ENCODE results near the gene GIGYF1.
"Not testable (repeated sequence)": the region's sequence is repeated elsewhere in the genome, so short reads cannot be mapped to it uniquely, and the experiment has no call there.

GIGYF1 gene

GRCh38 chr7:100671353-100672327, 22.4 kb downstream of the GIGYF1 start:
- no peak for DNase-seq

GRCh38 chr7:100670074-100670473, 24.0 kb downstream of the GIGYF1 start:
- no peak for DNase-seq

GRCh38 chr7:100669106-100669505, 24.9 kb downstream of the GIGYF1 start:
- not testable (repeated sequence) for DNase-seq

- no peak for DNase-seq
Measured at GRCh38 chr7:100668069-100668449, 26.0 kb downstream of the GIGYF1 start.

GRCh38 chr7:100667331-100668068, 26.6 kb downstream of the GIGYF1 start:
- no peak for DNase-seq

- no peak for DNase-seq
Measured at GRCh38 chr7:100665168-100665726, 28.8 kb downstream of the GIGYF1 start.

- DNase-seq: not testable (repeated sequence)
Measured at GRCh38 chr7:100662194-100662776, 31.8 kb downstream of the GIGYF1 start.

- DNase-seq: peak; percentile 83
Measured at GRCh38 chr7:100655908-100656674, 38.0 kb downstream of the GIGYF1 start, which contains the start of gene ACTL6B. TSS of gene ACTL6B (minus strand) at chr7:100656448. CDS start at chr7:100656354, 94 bp downstream.

GRCh38 chr7:100654908-100655831, 38.9 kb downstream of the GIGYF1 start:
- no peak for DNase-seq

GRCh38 chr7:100649826-100650565, 44.1 kb downstream of the GIGYF1 start:
- no peak for DNase-seq

GRCh38 chr7:100642534-100642907, 51.5 kb downstream of the GIGYF1 start:
- DNase-seq: no peak

- no peak for DNase-seq
Measured at GRCh38 chr7:100641860-100642533, 52.1 kb downstream of the GIGYF1 start.

- no peak for DNase-seq
Measured at GRCh38 chr7:100641463-100641859, 52.6 kb downstream of the GIGYF1 start, which contains the start of gene TFR2. TSS of gene TFR2 (minus strand) at chr7:100641552. CDS start at chr7:100641509, 43 bp downstream.

- DNase-seq: no peak
Measured at GRCh38 chr7:100640517-100641440, 53.3 kb downstream of the GIGYF1 start.

- DNase-seq: no peak
Measured at GRCh38 chr7:100639995-100640516, 54.0 kb downstream of the GIGYF1 start.

GRCh38 chr7:100632951-100633717, 60.9 kb downstream of the GIGYF1 start:
- peak; percentile 93 for DNase-seq

GRCh38 chr7:100630066-100630465, 64.0 kb downstream of the GIGYF1 start:
- DNase-seq: no peak
